ENCODE data around the gene HOXA6. TPM values are rescaled to one million over a fixed set of nuclear protein-coding genes. Genes with fewer than 3 reads are reported as not detected.
A peak's percentile ranks its signal among the peaks of the same experiment; 100 is the strongest.

HOXA6 gene
- total and polyA plus RNA-seq, 4 donors = 0.23 TPM; not detected in 3

- peak; percentile 52 for TF ChIP-seq CTCF (IDR thresholded peaks at IDR 0.05; ENCODE audit: low read depth, low read length, missing input control)
- TF ChIP-seq HNF4G (IDR thresholded peaks at IDR 0.05) = no peak
- peak; percentile 74 for DNase-seq (ENCODE audit: low spot score)
- Histone ChIP-seq H3K36me3 (ENCODE audit: control insufficient read depth in 4 of 4, insufficient read depth in 3 of 4, low read depth in 1 of 4, low read length in 3 of 4) (no peaks in the 10 kb centered on the region), H3K27me3 (ENCODE audit: control insufficient read depth in 4 of 4, insufficient read depth in 4 of 4, low read length in 3 of 4) (peaks cover 18 to 68% (median 24%) of the 10 kb centered on the region in 4 donors), H3K9ac (ENCODE audit: low read depth in 1 of 2, low read length in 2 of 2) (no peak overlapping the region), H3K4me3 (ENCODE audit: low read depth in 1 of 3, low read length in 3 of 3) (no peak overlapping the region), H3K9me3 (ENCODE audit: control insufficient read depth in 4 of 4, low read length in 3 of 4) (peaks cover 0 to 1% (median 0%) of the 10 kb centered on the region in 4 donors), H3K27ac (ENCODE audit: low read depth in 1 of 2, low read length in 2 of 2) (no peak overlapping the region), H3K4me1 (ENCODE audit: control insufficient read depth in 4 of 4, insufficient read depth in 4 of 4, low read length in 3 of 4) (peaks cover 2 to 19% (median 13%) of the 10 kb centered on the region in 4 donors)
- 9% methylated on average over 56 of the region's 56 CpGs for WGBS
Measured at GRCh38 chr7:27179503-27180430, 32.2 kb upstream of the HOXA6 start.

DNA sequence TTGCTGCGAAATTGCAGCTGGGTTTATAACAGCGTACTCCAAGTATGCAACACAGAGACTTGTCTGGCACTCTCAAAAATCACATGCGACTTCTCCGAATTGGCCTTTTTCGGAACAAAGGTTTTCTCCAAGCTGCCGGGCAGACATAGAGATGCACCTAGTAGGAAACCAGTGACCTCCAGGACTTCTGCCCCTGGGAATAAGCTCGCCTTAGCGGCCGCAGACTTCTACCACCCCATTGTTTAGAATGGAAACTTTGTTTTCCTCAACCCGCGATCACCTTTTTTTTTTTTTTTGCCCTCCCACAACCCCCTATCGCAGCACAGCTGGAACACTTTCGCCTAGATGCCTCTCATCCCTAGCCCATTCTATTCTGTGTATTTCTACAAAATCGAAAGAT lies 31.5 kb upstream of the HOXA6 start:
- no peak for DNase-seq (ENCODE audit: low spot score)

GRCh38 chr7:27178366-27178765 lies 30.8 kb upstream of the HOXA6 start:
- H3K36me3 ChIP-seq (ENCODE audit: control insufficient read depth in 4 of 4, insufficient read depth in 3 of 4, low read depth in 1 of 4, low read length in 3 of 4) = no peaks in the 10 kb centered on the region
- no peak for DNase-seq (ENCODE audit: low spot score)
- 47% methylated on average over 6 of the region's 6 CpGs for WGBS
- no peak overlapping the region for H3K9ac ChIP-seq (ENCODE audit: low read depth in 1 of 2, low read length in 2 of 2)
- H3K27me3 ChIP-seq (ENCODE audit: control insufficient read depth in 4 of 4, insufficient read depth in 4 of 4, low read length in 3 of 4) = peaks cover 18 to 68% (median 25%) of the 10 kb centered on the region in 4 donors
- peaks cover 2 to 15% (median 11%) of the 10 kb centered on the region in 4 donors for H3K4me1 ChIP-seq (ENCODE audit: control insufficient read depth in 4 of 4, insufficient read depth in 4 of 4, low read length in 3 of 4)
- H3K9me3 ChIP-seq (ENCODE audit: control insufficient read depth in 4 of 4, low read length in 3 of 4) = no peaks in the 10 kb centered on the region
- no peak overlapping the region for H3K27ac ChIP-seq (ENCODE audit: low read depth in 1 of 2, low read length in 2 of 2)
- H3K4me3 ChIP-seq (ENCODE audit: low read depth in 1 of 3, low read length in 3 of 3) = no peak overlapping the region
- TF ChIP-seq GABPA (IDR thresholded peaks at IDR 0.05 in 1 of 2, conservative IDR thresholded peaks at IDR 0.05 in 1 of 2) = no peak
- no peak for TF ChIP-seq ZBTB33 (IDR thresholded peaks at IDR 0.05)
- no peak for TF ChIP-seq RXRA (IDR thresholded peaks at IDR 0.05)
- TF ChIP-seq YY1 (IDR thresholded peaks at IDR 0.05) = no peak
- TF ChIP-seq SP1 (IDR thresholded peaks at IDR 0.05) = no peak
- no peak for TF ChIP-seq HNF4G (IDR thresholded peaks at IDR 0.05)
- TF ChIP-seq, protein P1, sequence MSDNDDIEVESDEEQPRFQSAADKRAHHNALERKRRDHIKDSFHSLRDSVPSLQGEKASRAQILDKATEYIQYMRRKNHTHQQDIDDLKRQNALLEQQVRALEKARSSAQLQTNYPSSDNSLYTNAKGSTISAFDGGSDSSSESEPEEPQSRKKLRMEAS (IDR thresholded peaks at IDR 0.05) = no peak
- no peak for TF ChIP-seq REST (IDR thresholded peaks at IDR 0.05)
- no peak for TF ChIP-seq JUND (IDR thresholded peaks at IDR 0.05)
- no peak for TF ChIP-seq CTCF (IDR thresholded peaks at IDR 0.05; ENCODE audit: low read depth, low read length, missing input control)
- TF ChIP-seq HNF4A (conservative IDR thresholded peaks at IDR 0.05) = no peak
- no peak for TF ChIP-seq RAD21 (IDR thresholded peaks at IDR 0.05)
- no peak for TF ChIP-seq FOXA1 (IDR thresholded peaks at IDR 0.05)
- TF ChIP-seq FOXA2 (IDR thresholded peaks at IDR 0.05) = no peak
- no peak for TF ChIP-seq NR2F2 (IDR thresholded peaks at IDR 0.05)
- no peak for TF ChIP-seq EGR1 (IDR thresholded peaks at IDR 0.05; ENCODE audit: low read depth in 2 of 2)
- no peak for TF ChIP-seq TAF1 (conservative IDR thresholded peaks at IDR 0.05)

More for the DNA sequence above, 31.5 kb upstream of the HOXA6 start:
- H3K27me3 ChIP-seq (ENCODE audit: control insufficient read depth in 4 of 4, insufficient read depth in 4 of 4, low read length in 3 of 4) = peaks cover 23 to 71% (median 25%) of the 10 kb centered on the region in 4 donors
- WGBS = 33% methylated on average over 14 of the region's 14 CpGs
- no peaks in the 10 kb centered on the region for H3K36me3 ChIP-seq (ENCODE audit: control insufficient read depth in 4 of 4, insufficient read depth in 3 of 4, low read depth in 1 of 4, low read length in 3 of 4)
- TF ChIP-seq EGR1 (IDR thresholded peaks at IDR 0.05; ENCODE audit: low read depth in 2 of 2) = no peak
- H3K4me3 ChIP-seq (ENCODE audit: low read depth in 1 of 3, low read length in 3 of 3) = no peak overlapping the region
- H3K9ac ChIP-seq (ENCODE audit: low read depth in 1 of 2, low read length in 2 of 2) = no peak overlapping the region
- no peaks in the 10 kb centered on the region for H3K9me3 ChIP-seq (ENCODE audit: control insufficient read depth in 4 of 4, low read length in 3 of 4)
- no peak overlapping the region for H3K27ac ChIP-seq (ENCODE audit: low read depth in 1 of 2, low read length in 2 of 2)
- H3K4me1 ChIP-seq (ENCODE audit: control insufficient read depth in 4 of 4, insufficient read depth in 4 of 4, low read length in 3 of 4) = peaks cover 2 to 16% (median 9%) of the 10 kb centered on the region in 4 donors
